ENCODE results near the gene FOXC1.

The FOXC1 gene

GRCh38 chr6:1605893-1606779 lies 3.6 kb upstream of the FOXC1 start:
- TF ChIP-seq CTCF (conservative IDR thresholded peaks at IDR 0.05) = no peak
- H3K27ac ChIP-seq = no peak overlapping the region

- H3K27ac ChIP-seq = no peak overlapping the region
Measured at GRCh38 chr6:1606780-1607515, 2.8 kb upstream of the FOXC1 start.

GRCh38 chr6:1607516-1608221 lies 2.0 kb upstream of the FOXC1 start:
- no peak overlapping the region for H3K27ac ChIP-seq
- no peak for TF ChIP-seq CTCF (conservative IDR thresholded peaks at IDR 0.05)

More at GRCh38 chr6:1606780-1607515, 2.8 kb upstream of the FOXC1 start:
- TF ChIP-seq CTCF (conservative IDR thresholded peaks at IDR 0.05) = no peak

GRCh38 chr6:1608222-1609040 lies 1.3 kb upstream of the FOXC1 start:
- no peak overlapping the region for H3K27ac ChIP-seq
- TF ChIP-seq CTCF (conservative IDR thresholded peaks at IDR 0.05) = no peak

GRCh38 chr6:1609041-1609647 lies 571 bp upstream of the FOXC1 start:
- H3K27ac ChIP-seq = peak overlapping the region; percentile 14; the same call in 1 of the 2 replicates

More at GRCh38 chr6:1609041-1609647, 571 bp upstream of the FOXC1 start:
- TF ChIP-seq CTCF (conservative IDR thresholded peaks at IDR 0.05) = no peak
